ENCODE results near the gene RASSF4.

The RASSF4 gene

GRCh38 chr10:44976352-44977198, 17.0 kb downstream of the RASSF4 start:
- no peak overlapping the region for H2AFZ ChIP-seq (ENCODE audit: low read depth, low read length)

GRCh38 chr10:44977287-44978212, 17.9 kb downstream of the RASSF4 start:
- Histone ChIP-seq H3K23ac (ENCODE audit: low read length in 2 of 2) (no peak overlapping the region), H3K18ac (ENCODE audit: low read depth in 1 of 2, low read length in 2 of 2) (peak overlapping the region; percentile 66 to 81), H3K9ac (ENCODE audit: low read length) (peak overlapping the region; percentile 91), H3K4me3 (ENCODE audit: insufficient read depth in 1 of 2, low read depth in 1 of 2, low read length in 2 of 2) (peak overlapping the region in 1 of 2 experiments; percentile 88), H3K4ac (ENCODE audit: low read depth in 1 of 2, low read length in 2 of 2) (peak overlapping the region; percentile 54 to 83), H2AFZ (ENCODE audit: low read depth, low read length) (no peak overlapping the region), H3K27me3 (ENCODE audit: control insufficient read depth in 1 of 2, insufficient read depth in 1 of 2, low read length in 2 of 2) (no peaks in the 10 kb centered on the region), H3K4me2 (ENCODE audit: low read length, poor library complexity, severe bottlenecking) (peak overlapping the region; percentile 68), H2BK15ac (ENCODE audit: low read depth, poor library complexity, severe bottlenecking) (peak overlapping the region; percentile 92), H3K4me1 (ENCODE audit: control insufficient read depth, insufficient read depth, low read depth, low read length) (peaks cover 69% of the 10 kb centered on the region), H2BK120ac (ENCODE audit: low read depth, low read length) (peak overlapping the region; percentile 81), H3K36me3 (ENCODE audit: control insufficient read depth in 1 of 2, insufficient read depth in 2 of 2, low read depth in 1 of 2, low read length in 2 of 2) (peaks cover 19 to 31% of the 10 kb centered on the region in 2 experiments), H3K14ac (ENCODE audit: low read length in 2 of 2) (peak overlapping the region in 1 of 2 experiments; percentile 78), H3K79me1 (replicated peaks; ENCODE audit: low read length, poor library complexity, severe bottlenecking) (peaks cover 12% of the 10 kb centered on the region), H4K91ac (ENCODE audit: low read length) (peak overlapping the region; percentile 74), H3K27ac (ENCODE audit: low read length, poor library complexity, severe bottlenecking) (no peak overlapping the region), H2AK5ac (ENCODE audit: low read length, severe bottlenecking) (peak overlapping the region; percentile 28), H2BK12ac (ENCODE audit: low read length in 2 of 2) (peak overlapping the region; percentile 7 to 15), H4K8ac (ENCODE audit: low read length) (peak overlapping the region; percentile 59), H3K9me3 (ENCODE audit: control insufficient read depth, low read length) (no peaks in the 10 kb centered on the region), H2BK5ac (ENCODE audit: low read depth, low read length, poor library complexity, severe bottlenecking) (no peak overlapping the region)
- WGBS = 84% methylated on average over 25 of the region's 25 CpGs
- DNase-seq = no peak

More at GRCh38 chr10:44976352-44977198, 17.0 kb downstream of the RASSF4 start:
- H3K14ac ChIP-seq (ENCODE audit: low read length in 2 of 2) = peak overlapping the region in 1 of 2 experiments; percentile 80
- H3K4me1 ChIP-seq (ENCODE audit: control insufficient read depth, insufficient read depth, low read depth, low read length) = peaks cover 59% of the 10 kb centered on the region
- H2AK5ac ChIP-seq (ENCODE audit: low read length, severe bottlenecking) = peak overlapping the region; percentile 90
- H3K27ac ChIP-seq (ENCODE audit: low read length, poor library complexity, severe bottlenecking) = peak overlapping the region; percentile 28
- peak overlapping the region; percentile 35 for H2BK120ac ChIP-seq (ENCODE audit: low read depth, low read length)
- H4K91ac ChIP-seq (ENCODE audit: low read length) = peak overlapping the region; percentile 29
- no peak for DNase-seq
- peaks cover 24 to 33% of the 10 kb centered on the region in 2 experiments for H3K36me3 ChIP-seq (ENCODE audit: control insufficient read depth in 1 of 2, insufficient read depth in 2 of 2, low read depth in 1 of 2, low read length in 2 of 2)
- H3K23ac ChIP-seq (ENCODE audit: low read length in 2 of 2) = peak overlapping the region in 1 of 2 experiments; percentile 10
- no peak overlapping the region for H3K4me2 ChIP-seq (ENCODE audit: low read length, poor library complexity, severe bottlenecking)
- H2BK12ac ChIP-seq (ENCODE audit: low read length in 2 of 2) = peak overlapping the region; percentile 29 to 61
- peaks cover 12% of the 10 kb centered on the region for H3K79me1 ChIP-seq (replicated peaks; ENCODE audit: low read length, poor library complexity, severe bottlenecking)
- no peak overlapping the region for H4K8ac ChIP-seq (ENCODE audit: low read length)
- peak overlapping the region; percentile 12 for H2BK15ac ChIP-seq (ENCODE audit: low read depth, poor library complexity, severe bottlenecking)
- no peak overlapping the region for H2BK5ac ChIP-seq (ENCODE audit: low read depth, low read length, poor library complexity, severe bottlenecking)
- H3K27me3 ChIP-seq (ENCODE audit: control insufficient read depth in 1 of 2, insufficient read depth in 1 of 2, low read length in 2 of 2) = no peaks in the 10 kb centered on the region
- H3K9ac ChIP-seq (ENCODE audit: low read length) = peak overlapping the region; percentile 91
- WGBS = 98% methylated on average over 9 of the region's 9 CpGs
- no peaks in the 10 kb centered on the region for H3K9me3 ChIP-seq (ENCODE audit: control insufficient read depth, low read length)
- H3K18ac ChIP-seq (ENCODE audit: low read depth in 1 of 2, low read length in 2 of 2) = peak overlapping the region; percentile 3 to 71
- H3K4me3 ChIP-seq (ENCODE audit: insufficient read depth in 1 of 2, low read depth in 1 of 2, low read length in 2 of 2) = peak overlapping the region in 1 of 2 experiments; percentile 88
- peak overlapping the region; percentile 2 to 9 for H3K4ac ChIP-seq (ENCODE audit: low read depth in 1 of 2, low read length in 2 of 2)

GRCh38 chr10:44978213-44978569, 18.6 kb downstream of the RASSF4 start:
- Histone ChIP-seq H2AFZ (ENCODE audit: low read depth, low read length) (no peak overlapping the region), H3K4ac (ENCODE audit: low read depth in 1 of 2, low read length in 2 of 2) (peak overlapping the region; percentile 60 to 83), H3K4me2 (ENCODE audit: low read length, poor library complexity, severe bottlenecking) (peak overlapping the region; percentile 68), H3K27ac (ENCODE audit: low read length, poor library complexity, severe bottlenecking) (peak overlapping the region; percentile 45), H3K9me3 (ENCODE audit: control insufficient read depth, low read length) (no peaks in the 10 kb centered on the region), H3K27me3 (ENCODE audit: control insufficient read depth in 1 of 2, insufficient read depth in 1 of 2, low read length in 2 of 2) (no peaks in the 10 kb centered on the region), H3K18ac (ENCODE audit: low read depth in 1 of 2, low read length in 2 of 2) (peak overlapping the region; percentile 66 to 95), H2AK5ac (ENCODE audit: low read length, severe bottlenecking) (peak overlapping the region; percentile 65), H2BK120ac (ENCODE audit: low read depth, low read length) (no peak overlapping the region), H4K8ac (ENCODE audit: low read length) (no peak overlapping the region), H4K91ac (ENCODE audit: low read length) (peak overlapping the region; percentile 12), H3K4me1 (ENCODE audit: control insufficient read depth, insufficient read depth, low read depth, low read length) (peaks cover 72% of the 10 kb centered on the region), H3K79me1 (replicated peaks; ENCODE audit: low read length, poor library complexity, severe bottlenecking) (peaks cover 12% of the 10 kb centered on the region), H3K23ac (ENCODE audit: low read length in 2 of 2) (no peak overlapping the region), H2BK15ac (ENCODE audit: low read depth, poor library complexity, severe bottlenecking) (peak overlapping the region; percentile 92), H3K4me3 (ENCODE audit: insufficient read depth in 1 of 2, low read depth in 1 of 2, low read length in 2 of 2) (peak overlapping the region in 1 of 2 experiments; percentile 88), H2BK12ac (ENCODE audit: low read length in 2 of 2) (peak overlapping the region; percentile 15 to 25), H3K14ac (ENCODE audit: low read length in 2 of 2) (no peak overlapping the region), H3K36me3 (ENCODE audit: control insufficient read depth in 1 of 2, insufficient read depth in 2 of 2, low read depth in 1 of 2, low read length in 2 of 2) (peaks cover 19 to 29% of the 10 kb centered on the region in 2 experiments), H2BK5ac (ENCODE audit: low read depth, low read length, poor library complexity, severe bottlenecking) (peak overlapping the region; percentile 36), H3K9ac (ENCODE audit: low read length) (peak overlapping the region; percentile 91)
- DNase-seq = no peak
- WGBS = 54% methylated on average over 4 of the region's 4 CpGs

Measured in mesenchymal stem cell (in vitro differentiated cells and primary cell).